Activated CD8-positive, alpha-beta memory T cell treated with anti-CD3 and anti-CD28 coated beads for 36 hours (primary cell): ENCODE results near the gene SLC4A2. TPM values are rescaled to one million over a fixed set of nuclear protein-coding genes. Genes with fewer than 3 reads are reported as not detected.
"Not testable (repeated sequence)": the region's sequence is repeated elsewhere in the genome, so short reads cannot be mapped to it uniquely, and the experiment has no call there.

ENCODE experiments used
- CTCF ChIA-PET: fragments of 350-600 bp; sonication (Branson Sonifier 250); formaldehyde crosslinking; loops from one replicate; lab custom pipeline; 2021; ENCODE audit warnings: antibody characterized with exemption; lab: Charles Lee
- POLR2A ChIA-PET: fragments of 350-600 bp; sonication (Branson Sonifier 250); formaldehyde crosslinking; loops from one replicate; lab custom pipeline; 2021; ENCODE audit warnings: antibody characterized with exemption; lab: Charles Lee
- total RNA-seq, 2 experiments: library from RNA; stranded (reverse); gene quantifications; one replicate each; pipeline ENCODE4 v1.2.3, GENCODE V29; 2021

SLC4A2 gene, protein sequence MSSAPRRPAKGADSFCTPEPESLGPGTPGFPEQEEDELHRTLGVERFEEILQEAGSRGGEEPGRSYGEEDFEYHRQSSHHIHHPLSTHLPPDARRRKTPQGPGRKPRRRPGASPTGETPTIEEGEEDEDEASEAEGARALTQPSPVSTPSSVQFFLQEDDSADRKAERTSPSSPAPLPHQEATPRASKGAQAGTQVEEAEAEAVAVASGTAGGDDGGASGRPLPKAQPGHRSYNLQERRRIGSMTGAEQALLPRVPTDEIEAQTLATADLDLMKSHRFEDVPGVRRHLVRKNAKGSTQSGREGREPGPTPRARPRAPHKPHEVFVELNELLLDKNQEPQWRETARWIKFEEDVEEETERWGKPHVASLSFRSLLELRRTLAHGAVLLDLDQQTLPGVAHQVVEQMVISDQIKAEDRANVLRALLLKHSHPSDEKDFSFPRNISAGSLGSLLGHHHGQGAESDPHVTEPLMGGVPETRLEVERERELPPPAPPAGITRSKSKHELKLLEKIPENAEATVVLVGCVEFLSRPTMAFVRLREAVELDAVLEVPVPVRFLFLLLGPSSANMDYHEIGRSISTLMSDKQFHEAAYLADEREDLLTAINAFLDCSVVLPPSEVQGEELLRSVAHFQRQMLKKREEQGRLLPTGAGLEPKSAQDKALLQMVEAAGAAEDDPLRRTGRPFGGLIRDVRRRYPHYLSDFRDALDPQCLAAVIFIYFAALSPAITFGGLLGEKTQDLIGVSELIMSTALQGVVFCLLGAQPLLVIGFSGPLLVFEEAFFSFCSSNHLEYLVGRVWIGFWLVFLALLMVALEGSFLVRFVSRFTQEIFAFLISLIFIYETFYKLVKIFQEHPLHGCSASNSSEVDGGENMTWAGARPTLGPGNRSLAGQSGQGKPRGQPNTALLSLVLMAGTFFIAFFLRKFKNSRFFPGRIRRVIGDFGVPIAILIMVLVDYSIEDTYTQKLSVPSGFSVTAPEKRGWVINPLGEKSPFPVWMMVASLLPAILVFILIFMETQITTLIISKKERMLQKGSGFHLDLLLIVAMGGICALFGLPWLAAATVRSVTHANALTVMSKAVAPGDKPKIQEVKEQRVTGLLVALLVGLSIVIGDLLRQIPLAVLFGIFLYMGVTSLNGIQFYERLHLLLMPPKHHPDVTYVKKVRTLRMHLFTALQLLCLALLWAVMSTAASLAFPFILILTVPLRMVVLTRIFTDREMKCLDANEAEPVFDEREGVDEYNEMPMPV
- 100 to 1,000 TPM; 118 to 120 TPM for total RNA-seq

DNA sequence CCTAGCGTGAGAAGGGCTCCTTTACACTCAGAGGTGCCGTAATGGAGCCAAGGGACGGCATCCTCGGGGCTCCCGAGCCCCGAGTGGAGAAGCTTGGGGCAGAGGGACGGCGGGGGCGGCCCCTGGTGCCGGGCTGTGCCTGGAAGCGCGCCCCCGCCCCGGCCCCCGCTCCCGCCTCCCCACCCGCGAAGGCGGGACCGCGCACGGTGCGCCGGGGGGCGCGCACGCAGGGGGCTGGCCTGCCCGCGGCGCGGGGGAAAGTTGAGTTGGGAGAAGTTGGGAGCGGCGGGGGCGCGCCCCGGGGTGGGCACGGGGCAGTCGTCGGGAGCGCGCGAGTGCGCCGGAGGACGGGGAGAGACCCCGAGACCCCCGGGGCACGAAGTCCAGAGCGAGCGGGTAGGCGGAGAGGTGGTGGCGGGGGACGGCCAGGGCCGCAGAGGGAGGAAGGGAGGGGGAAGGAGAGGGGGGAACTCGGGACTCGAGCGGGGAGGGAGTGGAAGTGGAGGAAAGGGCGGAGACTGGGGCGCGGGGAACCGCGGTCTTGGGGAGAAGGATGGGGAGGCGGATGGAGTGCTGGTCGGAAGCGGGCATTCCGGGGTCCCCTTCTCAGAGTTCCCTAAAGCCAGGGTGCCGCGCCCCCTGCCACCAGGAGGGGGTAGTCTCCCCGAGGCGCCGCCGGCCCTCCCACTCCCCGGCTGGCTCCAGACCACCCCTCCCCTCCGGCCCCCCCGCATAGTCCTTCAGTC lies at the start of gene SLC4A2:
Gene SLC4A2 (plus strand): TSS at position 223 of the 746 bp plus-strand sequence. CDS start 2,399 bp downstream, outside the sequence.
- POLR2A ChIA-PET, result interaction anchor here (0.6 to 1.2 kb wide), 4 partner anchors 9 to 40 kb away, joined by 3 to 4 read pairs (median 3); no protein-coding TSS in a partner anchor
- CTCF ChIA-PET, result interaction anchor here (1.0 to 2.4 kb wide), 6 partner anchors 9 to 110 kb away, joined by 3 to 7 read pairs (median 3); partner anchors contain the start of genes AGAP3 and FASTK

DNA sequence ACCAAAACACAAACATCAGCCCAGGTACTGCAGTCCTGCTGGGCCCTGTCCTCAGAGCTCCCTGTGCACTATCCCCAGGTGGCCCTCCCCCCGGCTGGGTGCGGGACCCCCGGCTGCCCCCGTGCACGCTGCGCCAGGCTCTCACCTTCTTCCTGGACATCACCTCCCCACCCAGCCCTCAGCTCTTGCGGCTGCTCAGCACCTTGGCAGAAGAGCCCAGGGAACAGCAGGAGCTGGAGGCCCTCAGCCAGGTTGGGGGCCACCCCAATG lies 49.4 kb upstream of the SLC4A2 start:
- CTCF ChIA-PET, result interaction anchor here (0.6 to 4.4 kb wide), 8 partner anchors 8 to 102 kb away, joined by 3 to 38 read pairs (median 4); partner anchors contain the start of gene ATG9B

DNA sequence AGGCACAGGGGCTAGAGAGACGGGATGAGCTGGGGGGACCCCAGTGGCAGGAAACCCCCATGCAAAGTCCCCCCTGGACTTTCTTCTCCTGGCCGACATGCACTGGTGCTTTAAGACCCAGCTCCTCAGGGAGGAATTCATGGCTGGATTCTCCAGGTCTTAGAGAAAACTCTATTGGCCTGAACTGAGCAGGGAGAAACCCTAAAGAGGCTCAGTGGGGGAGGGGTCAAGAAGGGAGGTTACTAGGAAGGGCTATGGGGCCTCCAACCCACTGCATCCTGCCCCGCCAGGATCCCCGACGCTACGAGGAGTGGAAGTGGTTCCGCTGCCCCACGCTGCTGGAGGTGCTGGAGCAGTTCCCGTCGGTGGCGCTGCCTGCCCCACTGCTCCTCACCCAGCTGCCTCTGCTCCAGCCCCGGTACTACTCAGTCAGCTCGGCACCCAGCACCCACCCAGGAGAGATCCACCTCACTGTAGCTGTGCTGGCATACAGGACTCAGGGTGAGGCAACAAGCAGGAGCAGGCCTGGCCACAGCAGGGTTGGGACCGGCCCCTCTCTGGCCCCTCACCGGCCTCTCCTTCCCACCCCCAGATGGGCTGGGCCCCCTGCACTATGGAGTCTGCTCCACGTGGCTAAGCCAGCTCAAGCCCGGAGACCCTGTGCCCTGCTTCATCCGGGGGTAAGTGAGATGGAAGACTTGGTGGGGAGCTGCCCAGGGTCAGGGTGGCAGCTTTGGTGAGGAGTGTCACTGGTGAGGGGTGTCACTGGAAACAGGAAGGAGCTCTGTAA lies 48.9 kb upstream of the SLC4A2 start:
- POLR2A ChIA-PET, result interaction anchor here (0.7 to 2.1 kb wide), 3 partner anchors 9 to 125 kb away, joined by 3 to 7 read pairs (median 7); partner anchors contain the start of gene ABCB8
- CTCF ChIA-PET, result interaction anchor here (1.1 to 4.4 kb wide), 4 partner anchors 8 to 100 kb away, joined by 3 to 38 read pairs (median 4); partner anchors contain the start of gene ATG9B

More for the DNA sequence above, 49.4 kb upstream of the SLC4A2 start:
- POLR2A ChIA-PET, result interaction anchor here (0.6 to 2.1 kb wide), 2 partner anchors 9 to 1314 kb away, joined by 6 to 7 read pairs; no protein-coding TSS in a partner anchor

DNA sequence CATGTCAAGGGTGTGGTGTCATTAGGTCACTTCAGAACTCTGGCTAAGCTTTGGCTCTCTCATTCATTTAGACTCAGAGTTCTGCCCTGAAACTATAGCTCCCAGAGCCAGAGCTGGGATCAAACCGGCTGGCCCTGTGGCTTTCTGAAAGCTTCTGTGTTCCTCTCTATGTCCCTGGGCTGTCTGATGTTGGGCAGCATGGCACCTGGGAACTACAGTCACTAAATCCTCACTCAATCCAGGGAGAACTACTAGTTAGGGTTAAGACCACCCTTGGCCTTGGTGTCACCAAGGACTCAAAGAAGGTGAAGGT lies 48.3 kb upstream of the SLC4A2 start:
- ChIA-PET POLR2A (interaction anchor here (0.7 to 1.9 kb wide), 2 partner anchors 17 to 124 kb away, joined by 3 to 7 read pairs; partner anchors contain the start of gene ABCB8), CTCF (interaction anchor here (1.1 to 4.4 kb wide), 3 partner anchors 7 to 100 kb away, joined by 3 to 38 read pairs (median 3); no protein-coding TSS in a partner anchor)

DNA sequence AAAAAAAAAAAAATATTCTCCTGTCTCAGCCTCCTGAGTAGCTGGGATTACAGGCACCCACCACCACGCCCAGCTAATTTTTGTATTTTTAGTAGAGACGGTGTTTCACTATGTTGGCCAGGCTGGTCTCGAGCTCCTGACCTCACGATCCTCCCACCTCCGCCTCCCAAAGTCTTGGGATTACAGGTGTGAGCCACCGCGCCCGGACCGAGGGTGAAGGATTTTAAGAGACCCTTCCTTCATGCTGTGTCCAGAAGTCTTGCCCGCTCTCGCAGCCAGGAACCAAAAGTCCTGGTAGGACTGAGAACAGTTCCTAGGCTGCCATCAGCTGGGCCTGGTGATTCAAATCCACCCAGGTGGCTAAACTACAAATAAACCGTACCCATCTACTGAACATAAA lies 47.8 kb upstream of the SLC4A2 start:
- POLR2A ChIA-PET, result interaction anchor here (1.9 kb wide), 1 partner anchor 17 kb away, joined by 7 read pairs; the partner anchor contains the start of gene ABCB8
- CTCF ChIA-PET, result not testable (repeated sequence)

DNA sequence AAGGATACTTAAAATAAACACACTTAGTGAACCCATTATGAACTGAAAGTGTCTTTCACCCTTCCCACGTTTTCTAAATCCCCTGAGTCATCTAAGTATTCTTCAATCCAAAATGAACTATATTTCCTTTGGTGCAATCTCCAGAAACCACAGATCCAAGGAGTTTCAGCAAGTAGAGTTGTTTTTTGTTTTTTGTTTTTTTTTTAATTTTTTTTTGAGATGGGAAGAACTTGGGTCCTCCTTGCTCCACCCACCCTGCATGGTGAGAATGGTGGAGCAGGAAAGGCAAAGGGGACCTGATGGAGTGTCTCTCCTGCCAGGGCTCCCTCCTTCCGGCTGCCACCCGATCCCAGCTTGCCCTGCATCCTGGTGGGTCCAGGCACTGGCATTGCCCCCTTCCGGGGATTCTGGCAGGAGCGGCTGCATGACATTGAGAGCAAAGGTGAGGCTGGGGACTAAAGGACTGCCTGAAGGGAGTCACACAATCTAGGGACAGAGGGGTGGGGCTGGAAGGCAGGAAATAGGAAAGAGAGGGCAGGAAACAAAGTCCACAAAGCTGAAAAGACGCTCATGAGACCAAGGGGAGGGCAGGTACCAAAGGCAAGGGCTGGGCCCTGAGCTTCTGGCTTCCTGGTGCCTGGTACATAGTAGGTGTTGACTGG lies 47.2 kb upstream of the SLC4A2 start:
- CTCF ChIA-PET, result interaction anchor here (0.7 kb wide), 1 partner anchor 34 kb away, joined by 3 read pairs; no protein-coding TSS in a partner anchor
- POLR2A ChIA-PET, result interaction anchor here (1.9 kb wide), 1 partner anchor 16 kb away, joined by 7 read pairs; the partner anchor contains the start of gene ABCB8

DNA sequence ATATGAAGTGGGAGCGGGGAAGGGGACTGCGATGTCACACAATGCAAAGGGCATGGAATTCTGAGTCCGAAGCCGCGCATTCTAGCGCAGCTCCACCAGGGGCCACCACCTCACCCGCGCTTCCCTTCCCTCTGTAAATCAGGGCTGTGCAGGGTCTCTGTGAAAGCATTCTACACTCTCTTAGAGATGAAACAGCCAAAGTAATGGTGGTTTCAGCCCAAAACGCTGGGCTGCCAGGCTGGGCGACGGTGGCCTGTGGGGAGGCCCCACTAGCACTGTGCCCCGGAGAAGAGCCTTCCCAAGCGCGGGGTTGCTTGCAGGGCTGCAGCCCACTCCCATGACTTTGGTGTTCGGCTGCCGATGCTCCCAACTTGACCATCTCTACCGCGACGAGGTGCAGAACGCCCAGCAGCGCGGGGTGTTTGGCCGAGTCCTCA lies 46.5 kb upstream of the SLC4A2 start:
- ChIA-PET CTCF (interaction anchor here (0.7 to 1.1 kb wide), 2 partner anchors 33 to 379 kb away, joined by 3 read pairs; no protein-coding TSS in a partner anchor), POLR2A (no interaction called here)

DNA sequence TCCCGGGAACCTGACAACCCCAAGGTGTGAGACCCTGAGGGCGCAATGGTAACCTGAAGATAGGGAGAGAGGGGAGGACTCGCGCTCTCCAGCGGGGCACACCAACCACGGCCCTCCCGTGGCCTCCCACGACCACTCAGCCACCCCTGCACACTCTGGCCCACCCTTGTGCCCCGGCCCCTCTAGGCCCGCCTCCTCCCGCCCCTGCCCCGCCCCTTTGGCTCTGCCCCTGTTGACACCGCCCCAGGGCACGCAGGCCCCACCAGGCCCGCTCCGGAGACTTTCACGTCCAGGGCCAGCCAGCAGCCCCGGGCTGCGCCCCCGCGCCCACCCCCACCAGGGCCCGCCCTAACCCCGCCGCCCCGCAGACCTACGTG lies 46.0 kb upstream of the SLC4A2 start:
- ChIA-PET POLR2A (interaction anchor here (1.0 kb wide), 1 partner anchor 15 kb away, joined by 3 read pairs; the partner anchor contains the start of gene ABCB8), CTCF (interaction anchor here (0.7 to 1.7 kb wide), 5 partner anchors 13 to 380 kb away, joined by 3 to 7 read pairs (median 3); no protein-coding TSS in a partner anchor)

DNA sequence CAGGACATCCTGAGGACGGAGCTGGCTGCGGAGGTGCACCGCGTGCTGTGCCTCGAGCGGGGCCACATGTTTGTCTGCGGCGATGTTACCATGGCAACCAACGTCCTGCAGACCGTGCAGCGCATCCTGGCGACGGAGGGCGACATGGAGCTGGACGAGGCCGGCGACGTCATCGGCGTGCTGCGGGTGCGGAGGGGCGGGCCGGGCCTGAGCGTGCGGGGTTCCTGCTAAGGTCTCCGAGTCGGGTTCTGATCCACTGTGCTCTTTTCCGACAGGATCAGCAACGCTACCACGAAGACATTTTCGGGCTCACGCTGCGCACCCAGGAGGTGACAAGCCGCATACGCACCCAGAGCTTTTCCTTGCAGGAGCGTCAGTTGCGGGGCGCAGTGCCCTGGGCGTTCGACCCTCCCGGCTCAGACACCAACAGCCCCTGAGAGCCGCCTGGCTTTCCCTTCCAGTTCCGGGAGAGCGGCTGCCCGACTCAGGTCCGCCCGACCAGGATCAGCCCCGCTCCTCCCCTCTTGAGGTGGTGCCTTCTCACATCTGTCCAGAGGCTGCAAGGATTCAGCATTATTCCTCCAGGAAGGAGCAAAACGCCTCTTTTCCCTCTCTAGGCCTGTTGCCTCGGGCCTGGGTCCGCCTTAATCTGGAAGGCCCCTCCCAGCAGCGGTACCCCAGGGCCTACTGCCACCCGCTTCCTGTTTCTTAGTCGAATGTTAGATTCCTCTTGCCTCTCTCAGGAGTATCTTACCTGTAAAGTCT lies 45.5 kb upstream of the SLC4A2 start:
- CTCF ChIA-PET, result interaction anchor here (0.6 to 1.7 kb wide), 7 partner anchors 10 to 380 kb away, joined by 3 to 7 read pairs (median 3); partner anchors contain the start of gene ATG9B

DNA sequence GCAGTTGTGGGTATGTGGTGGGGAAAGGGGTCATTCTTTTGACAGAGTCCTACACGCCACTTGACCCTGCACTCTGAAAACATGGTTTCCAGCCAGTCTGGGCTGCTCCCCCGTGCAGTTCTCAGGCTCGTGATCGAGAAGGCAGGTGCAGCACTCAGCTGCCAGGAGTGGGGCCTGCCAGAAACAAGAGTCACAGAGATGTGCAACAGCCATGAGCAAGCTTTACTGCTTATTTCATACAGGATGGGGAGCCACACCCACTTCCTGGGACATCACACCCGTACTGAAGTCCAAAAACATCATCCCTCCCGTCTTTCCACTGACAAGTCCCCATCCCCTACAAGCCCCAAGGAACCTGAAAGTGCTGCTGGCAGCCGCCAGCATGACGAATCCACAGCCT lies 44.4 kb upstream of the SLC4A2 start:
- CTCF ChIA-PET, result interaction anchor here (1.7 to 5.5 kb wide), 2 partner anchors 11 to 52 kb away, joined by 7 to 20 read pairs; no protein-coding TSS in a partner anchor
- POLR2A ChIA-PET, result no interaction called here

More for the DNA sequence above, 45.5 kb upstream of the SLC4A2 start:
- POLR2A ChIA-PET, result interaction anchor here (0.7 to 1.0 kb wide), 2 partner anchors 14 to 15 kb away, joined by 3 to 5 read pairs; partner anchors contain the start of gene ABCB8

DNA sequence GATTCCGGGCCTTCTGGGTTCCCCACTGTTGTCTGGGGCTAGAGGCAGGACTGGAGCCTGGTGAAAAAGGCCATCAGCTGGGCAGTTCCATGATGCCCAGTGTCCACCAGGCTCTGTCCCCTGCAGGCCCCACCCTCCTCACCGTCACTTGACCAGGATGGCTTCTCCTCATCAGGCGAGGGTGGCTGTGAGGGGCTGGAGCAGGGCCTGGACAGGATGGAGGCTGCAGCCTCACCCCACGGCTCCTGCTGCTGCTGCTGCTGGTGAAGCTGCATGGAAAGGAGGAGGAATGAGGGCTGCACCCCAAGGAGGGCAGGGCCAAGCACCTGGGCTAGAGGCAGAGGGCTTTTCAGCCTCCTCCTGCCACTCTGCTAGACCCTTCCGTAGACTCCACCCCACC lies 43.4 kb upstream of the SLC4A2 start:
- CTCF ChIA-PET, result interaction anchor here (1.1 to 5.5 kb wide), 3 partner anchors 26 to 69 kb away, joined by 3 to 20 read pairs (median 3); no protein-coding TSS in a partner anchor
- POLR2A ChIA-PET, result no interaction called here

DNA sequence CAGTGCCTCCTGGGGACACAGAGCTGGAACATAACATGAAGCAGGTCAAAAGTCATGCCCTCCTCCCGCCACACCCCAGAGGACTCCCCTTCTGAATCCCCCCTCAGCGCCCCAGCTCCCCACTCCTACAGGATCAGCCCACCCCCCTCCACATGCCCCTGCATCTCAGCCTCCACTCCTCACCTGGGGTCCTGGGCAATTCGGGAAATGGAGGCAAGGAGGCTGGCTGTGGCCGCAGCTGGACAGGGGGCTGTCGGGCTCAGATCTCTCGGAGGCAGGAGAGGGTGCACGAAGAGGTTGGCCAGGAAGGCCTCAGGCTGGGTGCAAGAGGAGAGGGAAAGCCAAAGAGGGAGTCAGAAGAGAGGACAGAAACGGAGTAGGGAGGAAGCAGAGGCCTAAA lies 42.9 kb upstream of the SLC4A2 start:
- ChIA-PET CTCF (interaction anchor here (1.1 to 5.5 kb wide), 4 partner anchors 26 to 68 kb away, joined by 3 to 20 read pairs (median 3); no protein-coding TSS in a partner anchor), POLR2A (no interaction called here)

DNA sequence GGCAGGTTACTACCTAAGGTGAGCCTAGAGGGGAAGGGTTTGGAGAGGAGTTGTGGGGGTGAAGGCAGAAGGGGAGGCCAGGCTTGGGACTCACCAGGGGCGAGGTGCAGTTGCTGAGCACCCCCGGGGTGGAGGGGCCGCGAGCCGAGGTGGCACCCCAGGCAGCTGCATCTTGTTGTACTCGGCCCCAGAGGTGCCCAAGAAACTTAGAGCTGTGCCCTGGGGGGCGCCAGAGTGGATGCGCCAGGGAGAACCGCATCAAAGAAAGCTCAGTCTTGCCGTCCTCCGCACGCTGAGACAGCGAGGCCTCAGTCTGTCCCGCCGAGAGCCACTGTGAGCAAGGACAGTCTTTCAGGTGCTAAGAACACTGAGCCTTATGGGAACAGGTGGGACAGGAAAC lies 42.4 kb upstream of the SLC4A2 start:
- POLR2A ChIA-PET, result no interaction called here
- CTCF ChIA-PET, result interaction anchor here (1.1 to 5.5 kb wide), 6 partner anchors 8 to 68 kb away, joined by 3 to 38 read pairs (median 12); partner anchors contain the start of gene ABCB8

DNA sequence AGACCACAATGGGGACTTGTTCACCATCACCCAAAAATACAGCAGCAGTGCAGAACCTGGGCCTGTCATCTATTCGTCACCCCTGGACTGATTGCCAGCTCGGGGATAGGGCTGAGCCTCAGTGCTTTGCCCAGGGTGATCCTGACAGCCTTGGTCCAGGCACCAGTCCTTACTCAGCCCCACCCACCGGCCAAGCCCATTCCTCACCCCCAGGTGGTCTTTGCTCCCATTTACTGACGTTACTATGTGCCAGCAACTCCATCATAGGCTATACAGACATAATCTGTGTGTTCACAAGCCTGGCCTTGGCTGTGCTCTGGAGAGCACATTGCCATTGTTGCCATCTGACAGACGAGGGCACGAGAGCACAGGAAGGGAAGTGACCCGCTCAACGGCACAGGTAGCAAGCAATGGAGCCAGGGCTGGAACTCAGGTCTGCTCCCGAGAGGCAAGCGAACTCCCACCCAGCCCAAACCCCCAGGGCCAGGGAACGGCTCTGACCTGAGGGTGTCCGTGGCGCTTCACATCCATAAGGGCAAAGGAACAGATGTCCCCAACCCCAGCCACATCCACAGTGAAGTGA lies 41.9 kb upstream of the SLC4A2 start:
- CTCF ChIA-PET, result interaction anchor here (0.7 to 5.5 kb wide), 19 partner anchors 8 to 210 kb away, joined by 3 to 38 read pairs (median 4); partner anchors contain the start of genes ABCB8 and ABCF2
- POLR2A ChIA-PET, result interaction anchor here (1.3 to 2.0 kb wide), 2 partner anchors 10 to 11 kb away, joined by 4 to 8 read pairs; partner anchors contain the start of gene ABCB8
